ENCODE measurements around the gene SLC25A48.

SLC25A48 gene

DNA sequence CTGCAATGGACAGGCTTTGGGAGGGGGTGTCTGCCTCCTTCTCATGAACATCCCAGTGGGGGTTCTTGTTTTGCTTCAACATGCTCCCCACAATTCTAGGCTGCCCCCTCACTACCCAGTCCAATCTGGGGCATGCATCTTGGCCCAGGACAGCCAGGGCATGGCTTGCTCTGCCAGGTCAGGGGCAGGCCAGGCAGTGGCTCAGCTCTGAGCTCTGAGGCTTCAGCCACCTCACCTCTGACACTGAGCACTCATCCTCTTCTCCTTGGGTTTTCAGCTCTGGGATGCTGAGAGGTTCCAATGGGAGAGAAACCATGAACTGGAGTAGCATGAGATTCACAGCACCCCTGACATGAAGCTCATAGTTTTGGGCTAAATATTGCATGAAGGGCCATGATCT, 11.8 kb downstream of the SLC25A48 start:
- no peak for ATAC-seq (ENCODE audit: insufficient read depth, low read depth)
- H3K9me3 ChIP-seq (ENCODE audit: insufficient read depth, low read length, severe bottlenecking), result no peaks in the 10 kb centered on the region
- H3K4me2 ChIP-seq (ENCODE audit: insufficient read depth, low read length), result no peak overlapping the region
- no peak overlapping the region for H2AFZ ChIP-seq (ENCODE audit: low read depth, low read length)
- no peaks in the 10 kb centered on the region for H4K20me1 ChIP-seq (ENCODE audit: insufficient read depth, low read length)
- peaks cover 12% of the 10 kb centered on the region for H3K27me3 ChIP-seq (ENCODE audit: insufficient read depth, low read length, poor library complexity)
- no peaks in the 10 kb centered on the region for H3K79me2 ChIP-seq (ENCODE audit: insufficient read depth, low read length)
- no peak for DNase-seq
- H3K27ac ChIP-seq (ENCODE audit: low read length), result no peak overlapping the region
- H3K4me1 ChIP-seq (ENCODE audit: insufficient read depth, low read length), result no peaks in the 10 kb centered on the region
- TF ChIP-seq EZH2 (IDR thresholded peaks at IDR 0.05; ENCODE audit: borderline replicate concordance, low read depth, low read length, severe bottlenecking), result no peak
- TF ChIP-seq, protein P1, sequence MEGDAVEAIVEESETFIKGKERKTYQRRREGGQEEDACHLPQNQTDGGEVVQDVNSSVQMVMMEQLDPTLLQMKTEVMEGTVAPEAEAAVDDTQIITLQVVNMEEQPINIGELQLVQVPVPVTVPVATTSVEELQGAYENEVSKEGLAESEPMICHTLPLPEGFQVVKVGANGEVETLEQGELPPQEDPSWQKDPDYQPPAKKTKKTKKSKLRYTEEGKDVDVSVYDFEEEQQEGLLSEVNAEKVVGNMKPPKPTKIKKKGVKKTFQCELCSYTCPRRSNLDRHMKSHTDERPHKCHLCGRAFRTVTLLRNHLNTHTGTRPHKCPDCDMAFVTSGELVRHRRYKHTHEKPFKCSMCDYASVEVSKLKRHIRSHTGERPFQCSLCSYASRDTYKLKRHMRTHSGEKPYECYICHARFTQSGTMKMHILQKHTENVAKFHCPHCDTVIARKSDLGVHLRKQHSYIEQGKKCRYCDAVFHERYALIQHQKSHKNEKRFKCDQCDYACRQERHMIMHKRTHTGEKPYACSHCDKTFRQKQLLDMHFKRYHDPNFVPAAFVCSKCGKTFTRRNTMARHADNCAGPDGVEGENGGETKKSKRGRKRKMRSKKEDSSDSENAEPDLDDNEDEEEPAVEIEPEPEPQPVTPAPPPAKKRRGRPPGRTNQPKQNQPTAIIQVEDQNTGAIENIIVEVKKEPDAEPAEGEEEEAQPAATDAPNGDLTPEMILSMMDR (IDR thresholded peaks at IDR 0.05; ENCODE audit: borderline replicate concordance, extremely low read depth, low read length, poor library complexity, severe bottlenecking), result no peak
- H3K9ac ChIP-seq (ENCODE audit: low read depth, low read length), result no peak overlapping the region
- no peak overlapping the region for H3K4me3 ChIP-seq (ENCODE audit: low read depth in 1 of 2, low read length in 2 of 2)
- H3K36me3 ChIP-seq (ENCODE audit: insufficient read depth, low read length), result no peaks in the 10 kb centered on the region

DNA sequence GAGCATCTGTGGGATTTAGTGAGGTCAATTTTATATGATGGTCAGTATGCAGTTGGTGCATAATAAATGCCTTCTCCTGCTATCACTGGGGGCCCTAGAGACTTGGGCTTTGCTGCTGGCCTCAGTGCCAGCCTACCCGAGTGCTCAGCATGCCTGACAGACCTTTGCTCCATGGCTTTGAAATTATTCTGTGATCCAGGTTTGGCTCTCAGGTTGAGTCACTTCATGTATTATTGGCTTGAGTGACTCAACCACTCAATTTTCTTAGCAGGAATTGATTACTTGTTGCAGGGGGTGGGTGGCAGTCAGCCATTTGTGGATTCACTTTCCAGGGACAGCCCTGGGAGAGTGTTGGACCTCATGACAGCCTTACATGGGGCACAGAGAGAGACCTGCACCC, 13.5 kb downstream of the SLC25A48 start:
- H3K4me1 ChIP-seq (ENCODE audit: insufficient read depth, low read length), result no peaks in the 10 kb centered on the region
- no peaks in the 10 kb centered on the region for H4K20me1 ChIP-seq (ENCODE audit: insufficient read depth, low read length)
- TF ChIP-seq EZH2 (IDR thresholded peaks at IDR 0.05; ENCODE audit: borderline replicate concordance, low read depth, low read length, severe bottlenecking), result no peak
- TF ChIP-seq, protein P1 (IDR thresholded peaks at IDR 0.05; ENCODE audit: borderline replicate concordance, extremely low read depth, low read length, poor library complexity, severe bottlenecking), result no peak
- ATAC-seq (ENCODE audit: insufficient read depth, low read depth), result no peak
- no peaks in the 10 kb centered on the region for H3K36me3 ChIP-seq (ENCODE audit: insufficient read depth, low read length)
- H2AFZ ChIP-seq (ENCODE audit: low read depth, low read length), result no peak overlapping the region
- DNase-seq, result no peak
- no peak overlapping the region for H3K27ac ChIP-seq (ENCODE audit: low read length)
- H3K79me2 ChIP-seq (ENCODE audit: insufficient read depth, low read length), result no peaks in the 10 kb centered on the region
- peaks cover 3% of the 10 kb centered on the region for H3K27me3 ChIP-seq (ENCODE audit: insufficient read depth, low read length, poor library complexity)
- H3K4me2 ChIP-seq (ENCODE audit: insufficient read depth, low read length), result no peak overlapping the region
- no peaks in the 10 kb centered on the region for H3K9me3 ChIP-seq (ENCODE audit: insufficient read depth, low read length, severe bottlenecking)
- H3K4me3 ChIP-seq (ENCODE audit: low read depth in 1 of 2, low read length in 2 of 2), result no peak overlapping the region
- H3K9ac ChIP-seq (ENCODE audit: low read depth, low read length), result no peak overlapping the region

DNA sequence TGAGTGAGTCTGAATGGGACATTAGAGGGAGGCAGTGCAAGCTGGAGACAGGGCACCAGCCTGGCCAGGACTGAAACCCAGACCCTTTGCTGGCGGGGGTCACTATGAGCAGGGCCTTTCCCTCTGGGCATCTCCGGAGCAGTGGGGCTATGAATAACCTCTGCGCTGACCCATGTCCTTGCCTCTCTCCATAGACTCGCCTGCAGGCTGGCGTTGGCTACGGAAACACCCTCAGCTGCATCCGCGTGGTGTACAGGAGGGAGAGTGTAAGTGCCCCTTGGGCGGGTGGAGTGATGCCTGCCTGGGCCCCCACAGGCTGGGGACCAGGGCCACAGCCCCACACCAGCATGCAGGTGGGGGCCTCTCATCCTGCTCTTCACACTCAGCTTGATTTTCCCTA, 15.8 kb downstream of the SLC25A48 start:
- no peaks in the 10 kb centered on the region for H3K79me2 ChIP-seq (ENCODE audit: insufficient read depth, low read length)
- no peaks in the 10 kb centered on the region for H3K36me3 ChIP-seq (ENCODE audit: insufficient read depth, low read length)
- H4K20me1 ChIP-seq (ENCODE audit: insufficient read depth, low read length), result no peaks in the 10 kb centered on the region
- peaks cover 3% of the 10 kb centered on the region for H3K27me3 ChIP-seq (ENCODE audit: insufficient read depth, low read length, poor library complexity)
- no peak for TF ChIP-seq EZH2 (IDR thresholded peaks at IDR 0.05; ENCODE audit: borderline replicate concordance, low read depth, low read length, severe bottlenecking)
- TF ChIP-seq, protein P1 (IDR thresholded peaks at IDR 0.05; ENCODE audit: borderline replicate concordance, extremely low read depth, low read length, poor library complexity, severe bottlenecking), result no peak
- no peaks in the 10 kb centered on the region for H3K4me1 ChIP-seq (ENCODE audit: insufficient read depth, low read length)
- ATAC-seq (ENCODE audit: insufficient read depth, low read depth) (no peak), DNase-seq (no peak)
- no peaks in the 10 kb centered on the region for H3K9me3 ChIP-seq (ENCODE audit: insufficient read depth, low read length, severe bottlenecking)
- no peak overlapping the region for H3K9ac ChIP-seq (ENCODE audit: low read depth, low read length)
- no peak overlapping the region for H3K4me3 ChIP-seq (ENCODE audit: low read depth in 1 of 2, low read length in 2 of 2)
- no peak overlapping the region for H3K4me2 ChIP-seq (ENCODE audit: insufficient read depth, low read length)
- H3K27ac ChIP-seq (ENCODE audit: low read length), result no peak overlapping the region
- no peak overlapping the region for H2AFZ ChIP-seq (ENCODE audit: low read depth, low read length)

DNA sequence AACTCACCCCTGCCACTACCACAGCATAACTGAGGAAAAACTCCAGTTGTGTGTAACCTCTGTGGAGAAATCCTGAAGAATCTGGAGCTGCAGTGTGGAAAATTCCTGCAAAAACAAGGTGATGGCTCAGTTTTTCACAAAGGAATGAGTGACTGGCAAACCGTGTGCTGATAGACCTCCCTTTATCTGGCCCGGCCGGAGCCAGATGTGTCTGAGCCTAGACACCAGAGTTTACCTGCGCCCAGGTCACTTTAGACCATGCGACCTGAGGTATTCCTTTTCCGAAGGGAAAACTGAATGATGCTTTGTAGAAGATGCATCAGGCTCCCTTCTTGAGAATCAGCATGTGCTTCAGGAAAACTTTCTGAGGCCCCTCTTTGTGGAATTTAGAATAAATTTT, 16.2 kb downstream of the SLC25A48 start:
- H4K20me1 ChIP-seq (ENCODE audit: insufficient read depth, low read length), result no peaks in the 10 kb centered on the region
- H3K9me3 ChIP-seq (ENCODE audit: insufficient read depth, low read length, severe bottlenecking), result no peaks in the 10 kb centered on the region
- H3K4me1 ChIP-seq (ENCODE audit: insufficient read depth, low read length), result no peaks in the 10 kb centered on the region
- ATAC-seq (ENCODE audit: insufficient read depth, low read depth) (no peak), DNase-seq (no peak)
- H3K36me3 ChIP-seq (ENCODE audit: insufficient read depth, low read length), result no peaks in the 10 kb centered on the region
- no peak overlapping the region for H2AFZ ChIP-seq (ENCODE audit: low read depth, low read length)
- no peaks in the 10 kb centered on the region for H3K79me2 ChIP-seq (ENCODE audit: insufficient read depth, low read length)
- no peak overlapping the region for H3K9ac ChIP-seq (ENCODE audit: low read depth, low read length)
- no peak overlapping the region for H3K4me3 ChIP-seq (ENCODE audit: low read depth in 1 of 2, low read length in 2 of 2)
- H3K27me3 ChIP-seq (ENCODE audit: insufficient read depth, low read length, poor library complexity), result no peaks in the 10 kb centered on the region
- TF ChIP-seq, protein P1 (IDR thresholded peaks at IDR 0.05; ENCODE audit: borderline replicate concordance, extremely low read depth, low read length, poor library complexity, severe bottlenecking), result no peak
- H3K4me2 ChIP-seq (ENCODE audit: insufficient read depth, low read length), result no peak overlapping the region
- H3K27ac ChIP-seq (ENCODE audit: low read length), result no peak overlapping the region
